ENCODE measurements around the gene TASP1.

TASP1 gene

GRCh38 chr20:13581451-13581850, 57.3 kb downstream of the TASP1 start:
- TF ChIP-seq, protein P1, sequence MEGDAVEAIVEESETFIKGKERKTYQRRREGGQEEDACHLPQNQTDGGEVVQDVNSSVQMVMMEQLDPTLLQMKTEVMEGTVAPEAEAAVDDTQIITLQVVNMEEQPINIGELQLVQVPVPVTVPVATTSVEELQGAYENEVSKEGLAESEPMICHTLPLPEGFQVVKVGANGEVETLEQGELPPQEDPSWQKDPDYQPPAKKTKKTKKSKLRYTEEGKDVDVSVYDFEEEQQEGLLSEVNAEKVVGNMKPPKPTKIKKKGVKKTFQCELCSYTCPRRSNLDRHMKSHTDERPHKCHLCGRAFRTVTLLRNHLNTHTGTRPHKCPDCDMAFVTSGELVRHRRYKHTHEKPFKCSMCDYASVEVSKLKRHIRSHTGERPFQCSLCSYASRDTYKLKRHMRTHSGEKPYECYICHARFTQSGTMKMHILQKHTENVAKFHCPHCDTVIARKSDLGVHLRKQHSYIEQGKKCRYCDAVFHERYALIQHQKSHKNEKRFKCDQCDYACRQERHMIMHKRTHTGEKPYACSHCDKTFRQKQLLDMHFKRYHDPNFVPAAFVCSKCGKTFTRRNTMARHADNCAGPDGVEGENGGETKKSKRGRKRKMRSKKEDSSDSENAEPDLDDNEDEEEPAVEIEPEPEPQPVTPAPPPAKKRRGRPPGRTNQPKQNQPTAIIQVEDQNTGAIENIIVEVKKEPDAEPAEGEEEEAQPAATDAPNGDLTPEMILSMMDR (IDR thresholded peaks at IDR 0.05; ENCODE audit: extremely low read depth, missing control alignments): no peak
- DNase-seq (ENCODE audit: low spot score): no peak

DNA sequence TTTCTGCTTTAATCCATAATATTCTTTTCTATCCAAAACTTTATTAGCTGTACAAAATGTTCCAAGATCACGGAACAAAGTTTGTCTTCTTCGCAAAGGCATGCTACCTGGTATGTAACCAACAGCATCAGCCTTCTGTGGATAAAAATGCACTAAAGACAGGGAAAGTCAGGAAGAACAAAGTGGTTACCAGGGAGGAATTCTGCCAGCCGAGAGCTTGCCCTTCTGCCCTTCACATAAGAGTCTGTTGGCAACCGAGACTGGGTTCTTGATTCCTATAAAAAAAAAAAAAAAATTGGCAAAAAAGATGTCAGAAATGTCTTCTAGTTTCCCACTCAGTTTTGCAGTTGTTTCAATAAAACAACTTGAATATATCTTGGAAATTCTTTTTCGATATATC, 58.0 kb downstream of the TASP1 start:
- TF ChIP-seq, protein P1 (IDR thresholded peaks at IDR 0.05; ENCODE audit: extremely low read depth, missing control alignments): no peak
- DNase-seq (ENCODE audit: low spot score): no peak

- TF ChIP-seq, protein P1 (IDR thresholded peaks at IDR 0.05; ENCODE audit: extremely low read depth, missing control alignments): no peak
- DNase-seq (ENCODE audit: low spot score): no peak
These were observed 64.7 kb downstream of the TASP1 start for GRCh38 chr20:13574071-13574470.

DNA sequence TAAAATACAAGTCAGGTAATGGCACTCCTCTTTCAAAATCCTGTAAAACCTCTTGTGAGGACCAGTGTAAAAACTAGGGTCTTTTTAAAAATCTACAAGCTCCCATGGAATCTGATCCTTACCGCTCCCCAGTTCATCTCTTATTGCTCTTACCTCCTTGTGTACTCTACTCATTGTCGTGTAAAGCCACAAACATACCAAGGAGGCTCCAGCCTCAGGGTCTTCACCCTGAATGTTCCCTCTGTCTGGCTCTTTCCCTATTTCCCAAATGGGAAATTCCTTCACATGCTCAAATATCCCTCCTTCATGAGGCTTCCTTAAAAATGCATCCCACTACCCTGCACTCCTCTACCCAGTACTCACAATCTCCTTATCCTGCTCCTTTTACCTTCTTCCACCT, 67.1 kb downstream of the TASP1 start:
- DNase-seq (ENCODE audit: low spot score): no peak

GRCh38 chr20:13567663-13568062, 71.1 kb downstream of the TASP1 start:
- TF ChIP-seq, protein P1 (IDR thresholded peaks at IDR 0.05; ENCODE audit: extremely low read depth, missing control alignments): no peak
- DNase-seq (ENCODE audit: low spot score): no peak

More for the DNA sequence above, 67.1 kb downstream of the TASP1 start:
- TF ChIP-seq, protein P1 (IDR thresholded peaks at IDR 0.05; ENCODE audit: extremely low read depth, missing control alignments): no peak

GRCh38 chr20:13563854-13564253, 74.9 kb downstream of the TASP1 start:
- DNase-seq (ENCODE audit: low spot score): no peak
- TF ChIP-seq, protein P1 (IDR thresholded peaks at IDR 0.05; ENCODE audit: extremely low read depth, missing control alignments): no peak

DNA sequence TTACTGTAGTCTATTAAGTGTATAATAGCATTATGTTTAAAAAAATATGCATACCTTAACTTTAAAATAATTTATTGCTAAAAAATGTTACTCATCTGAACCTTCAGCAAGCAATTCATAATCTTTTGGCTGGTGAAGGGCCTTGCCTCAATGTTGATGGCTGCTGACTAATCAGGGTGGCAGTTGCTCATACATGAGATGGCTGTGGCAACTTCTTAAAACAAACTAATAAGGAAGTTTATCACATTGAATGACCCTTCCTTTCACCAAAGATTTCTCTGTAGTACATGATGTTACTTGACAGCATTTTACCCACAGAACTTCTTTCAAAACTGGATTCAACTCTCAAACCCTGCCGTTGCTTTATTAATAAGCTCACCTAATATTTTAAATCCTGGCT, 84.0 kb downstream of the TASP1 start:
- DNase-seq (ENCODE audit: low spot score): no peak
- TF ChIP-seq, protein P1 (IDR thresholded peaks at IDR 0.05; ENCODE audit: extremely low read depth, missing control alignments): no peak

Measured in GM20000 (cell line).